ENCODE results near the gene IQCN.

Gene IQCN

DNA sequence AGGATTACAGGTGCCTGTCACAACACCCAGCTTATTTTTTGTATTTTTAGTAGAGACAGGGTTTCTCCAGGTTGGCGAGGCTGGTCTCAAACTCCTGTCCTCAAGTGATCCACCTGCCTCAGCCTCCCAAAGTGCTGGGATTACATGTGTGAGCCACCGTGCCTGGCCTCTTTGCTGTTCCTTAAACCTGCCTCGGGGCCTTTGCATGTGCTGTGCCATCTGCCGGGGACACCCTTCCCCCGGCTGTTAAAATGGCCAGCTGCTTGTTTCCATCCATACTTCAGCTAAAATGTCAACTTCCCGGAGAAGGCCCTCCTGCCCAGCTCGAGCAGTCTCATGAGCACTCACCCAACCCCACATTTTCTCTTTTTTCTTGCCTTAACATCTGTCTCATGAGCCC, 29.0 kb downstream of the IQCN start:
- Histone ChIP-seq H3K79me2 (ENCODE audit: insufficient read depth, low read depth) (no peaks in the 10 kb centered on the region), H2AFZ (ENCODE audit: low read depth) (no peak overlapping the region), H3K27ac (no peak overlapping the region), H4K20me1 (ENCODE audit: insufficient read depth) (no peaks in the 10 kb centered on the region), H3K4me1 (ENCODE audit: low read depth, poor library complexity, severe bottlenecking) (no peaks in the 10 kb centered on the region), H3K9ac (no peak overlapping the region), H3K4me2 (no peak overlapping the region), H3K27me3 (ENCODE audit: insufficient read depth, low read depth) (peaks cover 87% of the 10 kb centered on the region), H3K4me3 (IDR thresholded peaks at IDR 0.05; ENCODE audit: insufficient read depth, low read depth, low read length) (no peak overlapping the region), H3K36me3 (ENCODE audit: insufficient read depth) (no peaks in the 10 kb centered on the region)
- TF ChIP-seq, protein P1, sequence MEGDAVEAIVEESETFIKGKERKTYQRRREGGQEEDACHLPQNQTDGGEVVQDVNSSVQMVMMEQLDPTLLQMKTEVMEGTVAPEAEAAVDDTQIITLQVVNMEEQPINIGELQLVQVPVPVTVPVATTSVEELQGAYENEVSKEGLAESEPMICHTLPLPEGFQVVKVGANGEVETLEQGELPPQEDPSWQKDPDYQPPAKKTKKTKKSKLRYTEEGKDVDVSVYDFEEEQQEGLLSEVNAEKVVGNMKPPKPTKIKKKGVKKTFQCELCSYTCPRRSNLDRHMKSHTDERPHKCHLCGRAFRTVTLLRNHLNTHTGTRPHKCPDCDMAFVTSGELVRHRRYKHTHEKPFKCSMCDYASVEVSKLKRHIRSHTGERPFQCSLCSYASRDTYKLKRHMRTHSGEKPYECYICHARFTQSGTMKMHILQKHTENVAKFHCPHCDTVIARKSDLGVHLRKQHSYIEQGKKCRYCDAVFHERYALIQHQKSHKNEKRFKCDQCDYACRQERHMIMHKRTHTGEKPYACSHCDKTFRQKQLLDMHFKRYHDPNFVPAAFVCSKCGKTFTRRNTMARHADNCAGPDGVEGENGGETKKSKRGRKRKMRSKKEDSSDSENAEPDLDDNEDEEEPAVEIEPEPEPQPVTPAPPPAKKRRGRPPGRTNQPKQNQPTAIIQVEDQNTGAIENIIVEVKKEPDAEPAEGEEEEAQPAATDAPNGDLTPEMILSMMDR (conservative IDR thresholded peaks at IDR 0.05; ENCODE audit: low read depth, low read length): no peak

DNA sequence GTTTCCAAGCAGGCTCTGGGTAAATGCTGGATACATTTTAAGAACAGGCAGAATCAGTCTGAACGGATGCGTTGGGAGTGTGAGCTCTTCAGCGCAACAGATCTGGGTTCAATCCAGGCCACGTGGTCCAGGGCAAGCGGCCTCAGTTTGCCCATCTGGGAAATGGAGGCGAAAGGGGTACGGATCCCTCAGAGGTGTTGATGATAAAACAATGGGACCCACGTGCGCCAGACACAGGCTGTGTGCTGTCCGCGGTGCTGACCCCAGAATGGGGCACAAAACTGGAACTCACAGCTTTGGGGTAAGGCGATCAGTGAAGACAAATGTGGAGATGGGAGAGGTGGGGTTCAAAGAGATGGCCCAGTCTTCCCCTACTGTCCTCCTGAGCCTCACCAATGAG, 34.9 kb downstream of the IQCN start:
- no peaks in the 10 kb centered on the region for H4K20me1 ChIP-seq (ENCODE audit: insufficient read depth)
- TF ChIP-seq, protein P1 (conservative IDR thresholded peaks at IDR 0.05; ENCODE audit: low read depth, low read length): no peak
- no peak overlapping the region for H3K27ac ChIP-seq
- no peak overlapping the region for H3K9ac ChIP-seq
- peaks cover 95% of the 10 kb centered on the region for H3K27me3 ChIP-seq (ENCODE audit: insufficient read depth, low read depth)
- no peaks in the 10 kb centered on the region for H3K79me2 ChIP-seq (ENCODE audit: insufficient read depth, low read depth)
- no peaks in the 10 kb centered on the region for H3K4me1 ChIP-seq (ENCODE audit: low read depth, poor library complexity, severe bottlenecking)
- H3K4me2 ChIP-seq: no peak overlapping the region
- no peaks in the 10 kb centered on the region for H3K36me3 ChIP-seq (ENCODE audit: insufficient read depth)
- no peak overlapping the region for H3K4me3 ChIP-seq (IDR thresholded peaks at IDR 0.05; ENCODE audit: insufficient read depth, low read depth, low read length)
- H2AFZ ChIP-seq (ENCODE audit: low read depth): no peak overlapping the region

DNA sequence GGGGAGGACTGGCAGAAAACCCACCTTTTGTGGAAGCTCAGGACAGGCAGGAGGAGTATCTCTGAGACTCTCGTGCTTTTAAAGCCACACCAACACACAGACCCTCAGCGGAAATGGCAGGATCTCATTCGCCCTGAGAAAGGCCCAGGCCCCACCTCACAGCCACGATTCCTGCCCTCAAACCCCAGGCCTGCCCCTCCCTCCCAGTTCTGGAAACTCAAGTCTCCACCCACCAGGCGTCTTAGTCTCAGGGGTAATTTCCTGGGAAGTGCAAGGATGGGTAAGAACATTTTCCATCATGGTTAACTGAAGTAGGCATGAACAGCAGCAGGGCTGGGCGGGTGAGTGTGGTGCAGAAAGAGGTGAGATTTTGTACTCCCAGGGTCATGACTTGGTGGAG, 40.1 kb downstream of the IQCN start:
- TF ChIP-seq, protein P1 (conservative IDR thresholded peaks at IDR 0.05; ENCODE audit: low read depth, low read length): no peak

DNA sequence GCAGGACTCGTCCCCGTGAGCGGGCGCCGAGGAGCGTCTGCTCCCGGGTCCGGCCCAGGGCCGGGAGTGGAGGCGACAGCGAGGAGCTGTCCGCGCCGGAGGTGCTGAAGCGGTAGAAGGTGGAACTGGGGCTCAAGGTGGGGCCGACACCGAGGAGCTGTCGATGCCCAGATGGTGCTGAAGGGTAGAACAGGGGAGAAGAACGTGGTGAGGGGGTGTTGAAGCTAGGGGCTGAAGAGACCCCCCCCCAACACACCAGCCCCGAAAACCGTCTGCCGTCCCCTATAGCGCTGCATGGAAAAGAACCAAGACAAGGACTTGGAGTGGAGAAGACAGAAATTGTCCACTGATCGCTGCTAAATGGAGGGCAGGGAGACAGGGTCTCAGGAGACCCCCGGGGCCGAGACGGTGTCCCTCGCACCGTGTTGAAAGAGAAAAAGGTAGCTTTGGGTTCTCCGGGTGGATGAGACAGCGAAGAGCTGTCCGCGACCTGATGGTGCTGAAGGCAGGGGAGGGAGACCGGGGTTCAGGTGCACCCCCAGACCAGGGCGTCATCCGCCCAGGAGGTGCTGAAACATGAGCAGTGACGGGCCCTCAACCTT, 40.9 kb downstream of the IQCN start:
- no peak overlapping the region for H3K9ac ChIP-seq

More for the DNA sequence above, 40.1 kb downstream of the IQCN start:
- Histone ChIP-seq H3K79me2 (ENCODE audit: insufficient read depth, low read depth) (no peaks in the 10 kb centered on the region), H3K36me3 (ENCODE audit: insufficient read depth) (no peaks in the 10 kb centered on the region), H3K4me1 (ENCODE audit: low read depth, poor library complexity, severe bottlenecking) (no peaks in the 10 kb centered on the region), H3K4me3 (IDR thresholded peaks at IDR 0.05; ENCODE audit: insufficient read depth, low read depth, low read length) (no peak overlapping the region), H2AFZ (ENCODE audit: low read depth) (no peak overlapping the region), H3K4me2 (no peak overlapping the region), H3K9ac (no peak overlapping the region), H3K27me3 (ENCODE audit: insufficient read depth, low read depth) (peaks cover 81% of the 10 kb centered on the region), H3K27ac (no peak overlapping the region), H4K20me1 (ENCODE audit: insufficient read depth) (no peaks in the 10 kb centered on the region)

More for the DNA sequence above, 40.9 kb downstream of the IQCN start:
- H3K4me1 ChIP-seq (ENCODE audit: low read depth, poor library complexity, severe bottlenecking): no peaks in the 10 kb centered on the region
- TF ChIP-seq, protein P1 (conservative IDR thresholded peaks at IDR 0.05; ENCODE audit: low read depth, low read length): no peak
- H4K20me1 ChIP-seq (ENCODE audit: insufficient read depth): no peaks in the 10 kb centered on the region
- H3K36me3 ChIP-seq (ENCODE audit: insufficient read depth): no peaks in the 10 kb centered on the region
- H3K27ac ChIP-seq: no peak overlapping the region
- H3K79me2 ChIP-seq (ENCODE audit: insufficient read depth, low read depth): no peaks in the 10 kb centered on the region
- H3K4me2 ChIP-seq: no peak overlapping the region
- no peak overlapping the region for H2AFZ ChIP-seq (ENCODE audit: low read depth)
- no peak overlapping the region for H3K4me3 ChIP-seq (IDR thresholded peaks at IDR 0.05; ENCODE audit: insufficient read depth, low read depth, low read length)
- H3K27me3 ChIP-seq (ENCODE audit: insufficient read depth, low read depth): peaks cover 80% of the 10 kb centered on the region
